ENCODE data around the gene MAPK8IP3.

Gene MAPK8IP3

DNA sequence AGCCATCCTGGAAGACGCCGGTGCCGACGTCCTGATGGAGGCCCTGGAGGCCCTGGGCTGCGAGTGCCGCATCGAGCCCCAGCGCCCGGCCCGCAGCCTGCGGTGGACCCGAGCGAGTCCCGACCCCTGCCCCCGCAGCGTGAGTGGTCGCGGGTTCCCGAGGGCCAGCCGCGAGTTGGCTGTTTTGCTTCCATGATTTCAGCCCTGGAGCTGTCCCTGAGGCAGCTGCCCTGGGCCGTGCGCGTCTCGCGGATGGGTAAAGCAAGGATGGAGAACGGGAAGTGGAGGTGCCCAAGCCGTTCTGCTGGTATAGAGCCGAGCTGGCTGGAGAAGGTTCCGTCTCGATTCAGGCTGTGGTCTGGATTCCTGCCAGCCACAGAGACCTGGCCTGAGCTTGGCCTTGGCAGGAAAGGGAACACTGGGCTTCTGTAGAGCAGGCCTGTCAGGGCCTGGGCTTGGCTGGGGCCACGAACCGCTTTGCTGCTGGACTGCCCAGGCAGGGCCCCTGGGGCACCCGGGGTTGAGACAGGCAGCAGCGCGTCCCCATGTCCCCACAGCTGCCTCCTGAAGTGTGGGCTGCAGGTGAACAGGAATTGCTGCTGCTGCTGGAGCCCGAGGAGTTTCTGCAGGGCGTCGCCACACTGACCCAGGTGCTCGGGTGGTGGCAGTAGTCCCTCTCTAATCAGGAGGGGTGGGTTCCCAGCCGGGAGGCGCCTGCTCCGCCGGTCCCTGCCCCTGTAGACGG lies 67.9 kb downstream of the MAPK8IP3 start:
- peak; percentile 60 for DNase-seq (ENCODE audit: low read depth)

GRCh38 chr16:1774448-1774780 lies 68.4 kb downstream of the MAPK8IP3 start:
- DNase-seq (ENCODE audit: low read depth) = no peak

- no peak for DNase-seq (ENCODE audit: low read depth)
Observed at GRCh38 chr16:1775006-1775845, 69.2 kb downstream of the MAPK8IP3 start.

- no peak for DNase-seq (ENCODE audit: low read depth)
Observed at GRCh38 chr16:1775846-1776671, 70.1 kb downstream of the MAPK8IP3 start.

DNA sequence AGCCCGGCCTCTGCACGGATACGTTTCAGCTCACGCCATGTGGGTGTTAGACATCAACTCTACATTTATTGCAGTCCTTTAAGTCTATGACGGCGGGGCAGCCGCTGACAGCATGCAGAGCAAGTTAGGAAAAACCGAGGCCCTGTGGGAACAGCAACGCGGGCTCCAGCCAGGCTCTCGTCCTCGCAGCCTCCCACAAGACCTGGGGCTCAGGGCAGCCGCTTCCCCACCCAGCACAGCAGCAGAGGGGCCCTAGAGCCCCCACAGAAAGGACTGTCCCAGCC lies 70.6 kb downstream of the MAPK8IP3 start:
- DNase-seq (ENCODE audit: low read depth) = no peak

- no peak for DNase-seq (ENCODE audit: low read depth)
Observed at GRCh38 chr16:1776991-1777374, 71.0 kb downstream of the MAPK8IP3 start.

DNA sequence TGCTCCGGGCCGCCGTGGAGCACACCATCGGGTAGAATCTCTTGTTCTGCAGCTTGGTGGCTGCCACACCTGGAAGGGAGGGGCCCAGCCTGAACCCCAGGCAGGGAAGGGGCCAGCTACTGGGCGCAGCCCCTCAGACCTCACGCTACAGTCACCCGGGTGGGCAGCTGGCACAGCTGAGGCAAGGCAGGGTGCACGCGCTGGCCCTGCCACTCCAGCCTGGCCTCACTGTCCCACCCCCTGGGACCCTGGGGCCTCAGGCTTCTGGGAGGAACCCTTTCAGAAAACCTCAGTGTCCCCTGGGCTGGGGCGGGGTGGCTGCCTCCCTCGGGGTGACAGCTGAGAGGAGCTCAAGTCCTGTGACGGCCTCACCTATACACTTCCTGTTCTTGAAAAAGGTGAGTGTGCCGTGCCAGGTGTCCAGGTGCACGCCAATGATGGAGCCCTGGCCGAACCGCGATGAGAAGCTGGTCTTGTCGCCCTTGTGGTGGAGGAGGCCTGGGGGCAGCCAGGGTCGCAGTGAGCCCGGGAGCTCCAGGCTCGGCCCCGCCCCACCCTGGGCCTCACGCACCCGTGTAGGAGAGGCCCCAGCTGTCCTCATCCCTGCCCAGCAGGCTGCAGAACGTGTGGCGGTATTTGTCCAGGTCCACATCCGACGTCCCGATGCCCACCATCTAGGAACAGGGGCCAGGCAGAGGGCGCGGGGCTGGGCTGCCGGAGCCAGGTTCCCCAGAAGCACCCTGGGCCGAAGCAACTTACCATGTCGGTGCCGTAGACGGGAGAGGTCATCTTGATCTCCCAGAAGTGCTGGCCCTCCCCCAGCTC lies 71.6 kb downstream of the MAPK8IP3 start:
- DNase-seq (ENCODE audit: low read depth) = no peak

GRCh38 chr16:1778200-1779179 lies 72.5 kb downstream of the MAPK8IP3 start:
- DNase-seq (ENCODE audit: low read depth) = no peak

GRCh38 chr16:1779234-1779701 lies 73.3 kb downstream of the MAPK8IP3 start:
- no peak for DNase-seq (ENCODE audit: low read depth)

- DNase-seq (ENCODE audit: low read depth) = no peak
Observed at GRCh38 chr16:1779741-1780676, 74.0 kb downstream of the MAPK8IP3 start.

DNA sequence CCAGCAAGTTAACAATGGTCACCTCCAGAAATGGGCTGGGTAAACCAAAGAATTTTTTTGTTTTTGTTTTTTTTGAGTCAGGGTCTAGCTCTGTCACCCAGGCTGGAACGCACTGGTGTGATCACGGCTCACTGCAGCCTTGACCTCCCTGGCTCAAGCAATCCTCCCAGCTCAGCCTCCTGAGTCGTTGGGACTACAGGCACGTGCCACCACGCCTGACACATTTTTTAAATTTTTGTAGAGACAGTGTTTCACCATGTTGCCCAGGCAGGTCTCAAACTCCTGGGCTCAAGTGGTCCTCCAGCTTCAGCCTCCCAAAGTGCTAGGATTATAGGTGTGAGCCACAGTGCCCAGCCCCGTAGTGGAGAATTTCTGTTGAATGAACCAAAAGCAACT lies 74.7 kb downstream of the MAPK8IP3 start:
- DNase-seq (ENCODE audit: low read depth) = no peak

DNA sequence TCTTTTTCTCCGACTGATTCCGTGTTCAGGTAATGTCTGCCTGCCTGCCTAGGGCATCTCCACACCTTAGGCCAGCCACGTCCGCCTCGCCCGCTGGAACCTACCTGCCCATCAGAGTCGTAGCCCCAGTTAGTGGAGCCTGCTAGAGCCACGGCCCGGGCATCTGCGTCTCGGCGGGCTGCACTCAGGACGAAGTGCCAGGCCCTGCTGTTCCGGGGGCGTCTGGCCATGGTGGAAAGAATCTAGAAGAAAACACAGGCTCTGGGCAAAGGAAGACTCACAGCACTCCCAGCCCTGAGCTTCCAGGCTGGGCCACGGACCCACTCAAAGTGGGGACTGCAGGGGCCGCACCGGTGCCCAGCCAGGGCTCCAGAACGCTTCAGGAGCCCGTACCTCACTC lies 75.3 kb downstream of the MAPK8IP3 start:
- DNase-seq (ENCODE audit: low read depth) = no peak

- peak; percentile 48 for DNase-seq (ENCODE audit: low read depth)
Observed at GRCh38 chr16:1781758-1782407, 75.9 kb downstream of the MAPK8IP3 start.

GRCh38 chr16:1782408-1783264 lies 76.6 kb downstream of the MAPK8IP3 start, which contains the start of the genes NUBP2 and SPSB3:
NUBP2 (plus strand) TSS chr16:1782960; CDS start chr16:1783021, 61 bp downstream.
SPSB3 (minus strand) TSS chr16:1782571; CDS start chr16:1781483, 1,088 bp downstream.
- peak; percentile 100 for DNase-seq (ENCODE audit: low read depth)

- no peak for DNase-seq (ENCODE audit: low read depth)
Observed at GRCh38 chr16:1784977-1785845, 79.2 kb downstream of the MAPK8IP3 start.

DNA sequence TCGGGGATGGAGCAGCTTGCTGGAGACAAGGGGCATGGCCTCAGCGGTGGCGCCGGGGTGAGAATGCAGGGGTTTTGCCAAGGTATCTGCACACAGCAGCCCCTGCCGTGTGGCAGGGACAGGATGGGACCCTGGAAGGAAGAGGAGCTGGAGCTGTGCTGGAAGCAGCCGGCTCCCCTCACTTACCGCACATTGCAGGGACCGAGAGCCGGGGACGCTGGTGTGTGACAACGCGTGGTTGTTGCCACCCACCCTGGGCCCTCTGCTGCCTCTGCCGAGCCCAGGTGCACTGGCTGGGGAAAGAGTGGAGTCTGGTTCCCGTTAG lies 79.8 kb downstream of the MAPK8IP3 start:
- DNase-seq (ENCODE audit: low read depth) = no peak

All from iris pigment epithelial cell (primary cell).